NAMALWA (cell line): ENCODE results near the gene TMEM123.

ENCODE experiments used
- DNase-seq: peaks from one replicate; pipeline ENCODE4 v3.0.0-alpha.2; 2015; ENCODE audit warnings: low spot score

TMEM123 gene

DNA sequence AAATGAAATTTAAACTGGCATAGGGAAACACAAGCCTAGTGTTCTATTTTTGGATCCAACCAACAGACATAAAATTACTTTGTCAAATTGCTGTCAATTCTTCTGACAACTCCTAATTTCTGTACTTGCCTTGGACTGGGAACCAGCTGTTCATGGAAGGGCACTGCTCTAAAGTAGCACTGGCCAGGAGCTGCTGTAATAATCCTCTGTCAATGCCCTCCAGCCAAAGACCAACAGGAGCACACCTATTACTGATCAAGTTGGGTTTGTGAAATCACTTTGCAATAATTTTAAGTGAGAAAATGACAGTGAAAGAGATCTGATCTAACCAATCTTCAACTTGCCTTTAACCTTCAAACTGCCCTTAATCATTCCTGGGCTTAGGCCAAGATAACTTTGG, 18.9 kb upstream of the TMEM123 start:
- no peak for DNase-seq

DNA sequence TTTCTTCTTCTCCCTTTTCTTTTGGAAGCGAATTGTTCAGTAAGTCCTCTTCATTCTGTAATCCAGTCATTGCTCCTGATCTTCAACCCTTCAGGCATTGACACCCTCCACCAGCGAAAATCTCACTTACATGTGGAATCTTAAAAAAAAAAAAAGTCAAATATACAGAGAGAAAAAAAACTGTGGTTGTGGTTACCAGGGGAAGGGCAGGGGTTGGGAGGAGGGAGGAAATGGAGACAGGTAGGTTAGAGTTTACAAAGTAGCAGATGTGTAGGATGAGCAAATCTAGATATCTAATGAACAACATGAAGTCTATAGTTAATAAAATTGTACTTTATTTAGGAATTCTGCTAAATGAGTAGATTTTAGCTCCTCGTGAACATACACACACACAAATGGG, 17.7 kb upstream of the TMEM123 start:
- no peak for DNase-seq

DNA sequence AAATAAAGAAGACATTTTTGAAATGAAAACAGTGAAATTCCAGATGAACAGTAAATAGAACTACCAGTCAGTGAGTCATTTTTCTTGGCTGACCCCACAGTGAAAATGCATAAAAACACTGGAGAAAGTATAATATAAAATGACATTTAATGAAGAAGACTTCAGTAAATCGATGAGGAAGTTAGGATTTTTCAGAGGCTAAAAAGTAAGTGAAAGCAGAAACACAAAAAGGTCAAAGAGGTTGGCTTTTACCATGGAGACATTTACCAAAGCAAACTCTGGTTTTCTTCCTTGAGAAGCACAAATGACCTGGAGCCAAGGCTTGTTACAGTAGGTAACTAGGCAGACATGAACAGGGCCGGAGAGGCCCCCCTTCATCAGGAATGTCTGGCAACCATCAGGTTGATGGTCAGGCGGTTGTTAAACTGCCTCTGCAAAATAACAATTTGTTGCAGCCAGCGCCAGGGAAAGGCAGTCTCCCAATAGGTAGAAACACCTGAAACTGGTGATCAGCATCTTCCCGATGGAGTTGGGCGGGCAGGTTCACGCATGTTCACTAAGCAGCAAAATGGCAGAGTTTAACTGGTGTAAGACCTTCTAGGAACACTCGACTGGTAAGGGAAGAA, 16.7 kb upstream of the TMEM123 start:
- DNase-seq: no peak

DNA sequence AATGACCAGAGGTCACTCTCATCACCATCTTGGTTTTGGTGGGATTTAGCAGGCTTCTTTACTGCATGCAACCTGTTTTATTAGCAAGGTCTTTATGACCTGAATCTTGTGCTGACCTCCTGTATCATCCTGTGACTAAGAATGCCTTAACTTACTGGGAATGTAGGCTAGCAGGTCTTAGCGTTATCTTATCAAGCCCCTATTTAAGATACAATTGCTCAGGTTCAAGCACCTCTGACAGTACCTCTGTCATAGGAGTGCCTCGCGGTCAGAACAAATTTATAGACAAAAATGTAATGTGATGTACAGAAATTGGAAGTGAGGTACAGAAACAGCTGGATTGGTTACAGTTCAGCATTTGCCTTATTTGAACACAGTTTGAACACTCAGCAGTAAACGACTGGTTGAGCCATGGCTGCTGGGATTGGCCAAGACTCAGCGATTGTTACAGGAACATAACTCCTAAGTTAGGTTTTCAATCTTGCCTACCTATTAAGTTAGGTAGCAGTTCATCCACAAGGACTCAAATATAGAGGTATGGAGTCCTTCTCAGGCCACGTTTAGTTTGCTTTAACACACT, 16.1 kb upstream of the TMEM123 start:
- DNase-seq: no peak

DNA sequence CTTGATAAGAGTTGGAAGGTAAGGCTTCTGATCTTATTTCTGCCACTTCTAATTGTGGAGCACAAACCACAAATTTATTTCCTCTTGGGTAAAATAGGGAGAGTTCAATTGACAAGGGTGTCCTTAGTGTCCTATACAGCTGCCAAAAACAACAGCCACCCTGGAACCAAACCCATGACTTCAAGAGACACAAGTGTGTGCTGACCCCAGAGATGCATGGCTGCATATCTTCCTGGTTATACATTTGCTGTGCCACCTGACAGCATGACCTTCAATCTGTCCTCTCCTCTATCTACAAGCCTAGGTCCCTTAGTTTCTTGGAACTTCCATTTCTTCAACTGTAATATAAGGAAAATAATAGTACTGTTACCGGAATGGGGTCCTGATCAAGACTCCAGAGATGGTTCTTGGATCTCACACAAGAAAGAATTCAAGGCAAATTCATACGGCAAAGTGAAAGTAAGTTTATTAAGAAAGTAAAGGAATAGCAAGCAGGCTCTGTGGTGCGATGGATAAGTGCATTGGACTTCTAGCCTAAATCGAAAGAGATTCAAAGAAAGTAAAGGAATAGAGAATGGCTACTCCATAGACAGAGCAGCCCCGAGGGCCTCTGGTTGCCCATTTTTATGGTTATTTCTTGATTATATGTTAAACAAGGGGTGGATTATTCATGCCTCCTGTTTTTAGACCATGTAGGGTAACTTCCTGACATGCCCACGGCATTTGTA, 15.5 kb upstream of the TMEM123 start:
- no peak for DNase-seq

DNA sequence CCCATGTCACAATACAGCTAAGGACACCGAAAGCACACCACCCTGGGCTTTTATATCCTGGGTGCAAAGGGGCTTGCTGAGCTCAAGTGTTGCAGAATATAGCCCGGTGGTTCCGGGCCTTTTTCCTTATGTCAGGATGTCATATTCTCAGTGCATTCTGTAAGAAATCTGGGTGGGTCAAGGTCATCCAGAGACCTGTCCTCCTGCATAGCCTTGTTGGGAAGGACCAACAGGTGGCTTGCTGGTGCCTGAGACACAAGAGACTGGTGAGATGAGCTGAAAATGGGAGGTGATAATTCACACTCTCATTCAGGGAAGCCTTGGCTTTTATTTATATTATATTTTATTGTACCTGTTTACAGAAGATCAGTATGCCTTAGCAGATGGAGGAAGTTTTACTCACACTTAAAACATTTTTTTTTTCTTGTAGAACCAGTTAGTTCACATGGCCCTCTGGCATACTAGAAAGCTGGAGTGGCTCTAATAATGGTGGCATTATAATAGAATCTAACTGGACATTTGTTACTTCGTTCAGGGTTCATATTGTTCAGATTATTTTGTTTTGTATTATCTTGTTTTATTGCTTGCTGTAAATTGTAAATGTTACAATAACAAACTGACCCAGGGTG, 14.6 kb upstream of the TMEM123 start:
- DNase-seq: no peak

DNA sequence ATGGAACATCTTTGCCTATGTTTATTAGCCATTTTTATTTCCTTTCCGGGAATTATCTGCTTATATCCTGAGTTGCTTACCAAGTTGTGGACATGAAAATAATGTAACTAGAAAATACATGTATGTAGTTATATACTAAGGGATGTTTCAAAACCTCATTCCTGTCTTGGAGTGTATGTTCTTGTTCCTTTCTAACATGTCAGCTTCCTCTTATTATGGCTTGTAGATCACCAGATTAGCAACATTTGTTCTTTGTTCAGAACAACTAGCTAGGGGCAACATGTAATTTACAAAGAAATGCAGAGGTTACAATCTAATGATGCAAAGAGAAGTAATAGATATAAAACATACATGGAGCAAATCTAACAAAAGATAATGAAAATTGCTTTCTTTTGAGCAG, 13.1 kb upstream of the TMEM123 start:
- no peak for DNase-seq

DNA sequence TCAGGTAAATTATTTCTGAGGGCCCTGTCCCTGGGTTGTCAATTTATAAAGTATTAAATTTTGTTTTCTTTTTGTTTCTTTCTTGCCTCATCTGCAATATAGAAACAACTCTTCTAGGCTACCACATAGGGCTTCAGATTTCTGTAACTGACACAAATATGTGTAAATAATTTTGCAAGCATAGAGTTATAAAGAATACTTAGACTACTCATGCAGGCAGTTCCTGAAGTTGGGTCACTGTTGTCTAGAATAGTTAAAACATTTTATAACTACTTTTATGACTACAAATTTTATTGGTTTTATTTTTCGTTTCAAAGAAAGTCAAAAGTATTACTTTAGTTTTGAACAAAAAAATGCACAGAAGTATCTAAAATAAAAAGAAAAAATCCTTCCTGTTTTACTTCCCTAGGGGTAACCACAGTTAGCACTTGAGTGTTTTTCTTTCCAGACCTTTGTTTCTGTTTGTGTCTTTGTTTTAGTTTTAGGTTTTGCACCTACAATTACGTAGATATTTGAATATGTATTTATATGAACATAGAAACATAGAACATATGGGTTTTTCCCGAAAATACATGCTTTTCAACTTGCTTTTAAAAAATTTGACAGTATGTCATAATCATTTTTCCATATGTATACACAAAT, 12.4 kb upstream of the TMEM123 start:
- no peak for DNase-seq

DNA sequence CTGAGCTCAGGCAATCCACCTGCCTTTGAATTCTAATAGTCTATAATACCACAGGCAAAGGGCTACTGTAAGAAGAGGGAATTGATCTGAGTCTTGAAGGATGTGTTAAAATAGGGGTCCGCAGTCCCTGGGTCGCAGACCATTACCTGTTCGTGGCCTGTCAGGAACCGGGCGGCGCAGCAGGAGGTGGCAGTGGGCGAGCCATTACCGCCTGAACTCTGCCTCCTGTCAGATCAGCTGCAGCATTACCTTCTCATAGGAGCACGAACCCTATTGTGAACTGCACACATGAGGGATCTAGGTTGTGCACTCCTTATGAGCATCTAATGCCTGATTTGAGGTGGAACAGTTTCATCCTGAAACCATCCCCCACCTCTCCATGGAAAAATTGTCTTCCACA, 11.5 kb upstream of the TMEM123 start:
- DNase-seq: no peak

DNA sequence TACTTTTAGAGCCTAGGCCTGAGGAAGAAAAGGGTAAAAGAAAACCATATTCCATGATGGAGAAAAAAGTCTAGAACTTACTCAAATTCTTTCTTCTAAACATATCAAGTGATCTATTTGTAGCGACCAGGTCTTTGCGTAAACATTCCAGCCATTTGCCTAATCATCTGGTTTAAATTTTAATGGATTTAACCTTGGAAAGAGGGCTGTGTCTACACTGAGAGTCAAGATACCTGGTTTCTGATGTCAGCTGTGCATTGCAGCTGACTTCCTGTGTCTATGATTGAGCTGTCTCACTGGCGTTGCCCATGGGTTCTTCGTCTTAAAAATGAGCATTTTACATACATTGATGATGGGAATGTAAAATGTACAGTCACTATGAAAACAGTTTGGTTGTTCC, 10.0 kb upstream of the TMEM123 start:
- no peak for DNase-seq

DNA sequence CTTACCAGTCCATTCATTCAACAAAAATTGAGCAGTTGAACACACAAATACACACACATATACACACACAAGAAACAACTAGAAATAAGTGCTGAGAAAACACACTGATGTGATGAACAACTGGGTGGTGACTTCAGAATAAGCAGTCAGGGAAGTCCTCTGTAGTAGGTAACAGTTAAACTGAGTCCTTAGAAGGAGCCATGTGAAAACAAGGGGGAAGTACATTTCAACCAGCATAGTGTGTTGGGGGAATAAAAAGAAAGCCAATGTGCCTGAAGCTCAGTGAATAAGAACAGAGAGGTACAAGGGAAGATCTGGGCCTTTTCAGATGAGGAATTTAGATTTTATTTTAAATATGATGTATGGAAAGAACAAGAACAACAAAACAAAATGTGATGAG, 6.8 kb upstream of the TMEM123 start:
- DNase-seq: no peak

DNA sequence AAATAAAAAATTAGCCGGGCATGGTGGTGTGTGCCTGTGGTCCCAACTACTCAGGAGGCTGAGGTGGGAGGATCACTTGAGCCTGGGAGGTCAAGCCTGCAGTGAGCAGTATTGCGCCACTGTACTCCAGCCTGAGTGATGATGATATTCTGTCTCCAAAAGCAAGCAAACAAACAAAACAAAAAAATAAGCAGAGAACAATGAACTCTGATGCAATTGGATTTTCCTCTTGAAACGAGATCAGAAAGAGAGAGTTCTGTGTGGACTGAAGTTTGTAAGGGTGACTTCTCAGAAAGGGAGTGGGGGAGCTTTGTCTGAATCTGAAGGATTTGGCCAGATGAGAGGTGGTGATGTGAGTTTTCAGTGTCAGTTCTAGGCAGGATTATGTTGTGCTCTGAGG, 6.0 kb upstream of the TMEM123 start:
- no peak for DNase-seq

DNA sequence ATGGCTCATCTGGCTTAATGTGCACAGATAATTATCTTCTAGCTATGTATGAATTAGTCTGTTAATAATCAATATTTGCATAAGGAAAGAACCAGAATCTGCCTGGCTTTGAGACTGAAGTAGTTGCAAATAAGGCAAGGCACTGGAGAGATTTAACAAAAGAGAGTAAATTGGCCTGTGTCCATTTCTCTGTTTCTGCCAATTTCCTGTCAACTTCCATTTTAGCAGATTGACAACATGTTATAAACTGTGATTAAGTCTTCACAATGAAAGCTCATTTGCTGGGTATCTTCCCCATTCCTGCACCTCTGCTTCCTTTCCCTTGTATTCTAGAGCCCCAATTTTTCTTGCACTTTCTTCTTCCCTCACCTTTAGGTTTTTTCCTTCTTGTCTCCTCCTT, 5.3 kb upstream of the TMEM123 start:
- no peak for DNase-seq

DNA sequence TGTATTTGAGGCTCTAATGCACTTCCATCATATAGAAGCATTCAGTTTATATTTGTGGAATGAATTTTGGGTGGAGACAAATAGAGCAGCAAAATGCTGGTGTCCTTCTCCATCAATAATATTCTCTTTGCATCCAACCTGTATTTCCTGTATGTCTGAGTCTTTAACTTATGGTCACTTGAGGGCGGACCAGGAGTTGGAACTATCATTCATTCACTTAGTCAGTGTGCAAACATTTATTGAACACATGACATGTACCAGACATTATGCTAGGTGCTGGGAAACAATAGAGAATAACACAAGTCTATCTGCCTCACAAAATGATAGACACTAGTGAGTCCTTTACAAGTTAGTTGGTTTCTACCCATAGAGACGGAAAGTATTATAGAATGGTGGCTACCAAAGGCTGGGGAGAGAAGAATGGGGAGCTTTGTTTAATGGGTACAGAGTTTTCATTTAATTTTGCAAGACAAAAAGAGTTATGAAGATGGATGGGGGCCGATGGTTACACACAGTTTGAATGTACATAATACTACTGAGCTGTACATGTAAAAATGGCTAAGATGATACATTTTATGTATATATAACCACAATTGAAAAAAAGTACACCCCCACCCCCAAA, 4.6 kb upstream of the TMEM123 start:
- DNase-seq: no peak

DNA sequence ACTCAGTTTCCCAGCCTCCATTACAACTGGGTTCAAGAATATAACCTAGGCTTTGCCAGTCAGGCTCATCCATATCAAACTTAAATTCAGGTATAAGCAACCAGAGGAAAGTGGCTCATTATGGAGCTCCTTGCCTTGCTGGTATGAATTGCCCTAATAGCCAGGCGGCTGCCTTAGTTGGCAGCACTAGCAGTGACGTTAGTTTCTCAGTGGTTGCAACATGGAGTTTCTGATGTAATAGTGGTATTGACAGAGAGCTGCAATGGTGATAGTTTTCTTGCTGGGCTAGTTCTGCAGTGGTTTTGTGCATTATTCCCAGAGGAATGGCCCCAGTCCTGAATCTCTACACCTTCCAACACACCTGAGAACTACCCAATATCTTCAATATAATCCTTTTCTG, 3.8 kb upstream of the TMEM123 start:
- no peak for DNase-seq

DNA sequence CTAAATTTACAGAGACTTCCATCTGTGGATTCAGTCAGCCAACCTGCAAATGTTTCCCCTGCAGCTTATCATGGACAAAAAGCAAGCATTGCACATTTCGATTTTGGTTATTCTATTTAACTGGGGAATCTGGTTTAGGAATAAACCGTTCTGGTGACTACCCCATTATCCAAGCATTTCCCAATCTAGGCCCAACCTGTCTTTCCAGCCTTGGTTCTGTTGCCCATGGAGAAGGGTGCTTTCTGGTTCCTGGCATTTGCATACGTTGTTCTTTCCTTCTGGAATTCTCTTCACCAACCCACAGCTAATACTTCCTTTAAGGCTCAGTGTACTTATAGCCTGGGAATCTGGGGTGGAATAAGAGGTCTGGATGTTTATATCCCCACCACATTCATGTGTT, 1.4 kb upstream of the TMEM123 start:
- DNase-seq: no peak

DNA sequence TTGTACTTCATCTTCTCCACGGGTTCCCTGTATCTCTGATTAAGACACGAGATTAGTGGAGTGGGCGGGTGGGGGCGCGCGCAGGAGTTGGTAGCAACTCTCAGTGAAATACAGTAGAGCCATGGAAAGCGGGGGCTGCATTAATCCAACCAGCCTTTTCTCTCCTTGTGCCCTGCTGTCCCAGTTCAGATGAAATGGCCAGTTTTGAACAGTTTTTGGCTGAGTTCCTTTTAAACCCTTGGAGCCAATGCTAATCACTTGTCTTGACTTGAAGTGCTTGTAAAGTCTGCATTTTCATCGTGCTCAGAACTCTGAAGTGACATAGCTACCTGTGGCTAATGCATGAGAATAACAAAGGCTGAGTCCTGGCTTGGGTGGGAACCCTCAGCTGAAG, 734 bp upstream of the TMEM123 start:
- DNase-seq: peak; percentile 58

DNA sequence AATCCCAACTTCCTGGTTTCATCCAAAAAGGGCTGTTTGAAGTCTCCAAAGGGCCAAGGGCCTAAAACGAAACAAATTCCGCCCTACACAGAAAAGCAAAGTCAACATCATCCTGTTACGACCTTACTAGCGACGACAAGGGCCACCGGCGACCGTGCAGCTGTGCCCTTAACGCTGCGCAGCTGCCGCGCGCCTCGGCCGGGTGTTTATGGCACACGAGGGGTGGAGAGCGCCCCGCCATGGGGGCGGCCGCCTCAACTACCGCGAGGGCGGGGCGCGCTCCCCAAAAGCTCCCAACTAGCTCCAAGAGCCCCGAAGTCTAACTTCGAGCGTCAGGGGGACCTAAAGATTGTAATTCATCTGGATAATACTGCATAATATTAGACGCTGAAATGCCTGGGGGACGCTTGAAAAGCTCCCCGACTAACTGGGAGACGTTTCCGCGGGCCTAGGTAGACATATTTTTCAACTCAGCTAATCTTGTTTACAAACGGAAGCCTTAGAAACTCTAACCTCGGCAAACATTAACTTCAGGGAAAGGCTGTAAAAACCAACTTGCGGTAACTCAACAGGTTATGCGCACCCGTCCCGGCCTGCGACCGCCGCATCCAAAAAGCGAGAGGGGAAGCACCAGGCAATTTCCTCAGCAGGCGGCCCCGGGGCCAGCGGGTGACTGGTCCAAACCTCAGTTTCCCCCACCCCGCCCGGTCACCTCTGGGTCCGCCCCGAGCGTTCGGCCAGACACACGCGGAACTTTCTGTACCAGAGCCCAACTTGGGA, 694 bp downstream of the TMEM123 start:
- DNase-seq: peak; percentile 93

DNA sequence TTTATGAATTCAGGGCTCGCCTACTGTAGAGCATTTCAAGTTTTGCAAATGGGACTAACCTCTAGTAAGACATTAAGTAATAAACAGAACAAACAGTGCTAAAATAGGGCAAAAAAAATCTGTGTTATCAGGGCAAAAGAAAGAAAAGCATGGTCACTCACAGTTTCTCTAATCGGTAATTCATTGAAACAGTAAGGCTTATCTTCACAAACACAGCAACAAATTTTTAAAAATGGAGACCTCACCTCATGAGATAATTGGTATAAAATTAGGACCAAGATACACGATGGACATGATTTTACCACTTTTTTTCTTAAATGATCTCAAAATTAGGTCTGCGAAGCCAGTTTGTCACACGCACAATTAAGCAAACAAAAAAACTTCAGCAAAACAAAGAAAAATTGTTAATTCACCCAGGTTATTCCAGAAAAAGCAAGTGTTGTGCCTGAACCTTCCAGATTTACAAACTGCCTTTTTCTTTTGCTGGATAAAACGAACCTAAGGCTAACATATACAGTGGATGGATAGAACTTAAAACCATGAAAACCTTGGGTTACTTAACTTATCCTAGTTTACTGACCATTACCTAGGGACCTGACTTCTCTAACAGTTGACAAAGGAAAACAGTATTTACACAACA, 1.4 kb downstream of the TMEM123 start:
- DNase-seq: no peak

DNA sequence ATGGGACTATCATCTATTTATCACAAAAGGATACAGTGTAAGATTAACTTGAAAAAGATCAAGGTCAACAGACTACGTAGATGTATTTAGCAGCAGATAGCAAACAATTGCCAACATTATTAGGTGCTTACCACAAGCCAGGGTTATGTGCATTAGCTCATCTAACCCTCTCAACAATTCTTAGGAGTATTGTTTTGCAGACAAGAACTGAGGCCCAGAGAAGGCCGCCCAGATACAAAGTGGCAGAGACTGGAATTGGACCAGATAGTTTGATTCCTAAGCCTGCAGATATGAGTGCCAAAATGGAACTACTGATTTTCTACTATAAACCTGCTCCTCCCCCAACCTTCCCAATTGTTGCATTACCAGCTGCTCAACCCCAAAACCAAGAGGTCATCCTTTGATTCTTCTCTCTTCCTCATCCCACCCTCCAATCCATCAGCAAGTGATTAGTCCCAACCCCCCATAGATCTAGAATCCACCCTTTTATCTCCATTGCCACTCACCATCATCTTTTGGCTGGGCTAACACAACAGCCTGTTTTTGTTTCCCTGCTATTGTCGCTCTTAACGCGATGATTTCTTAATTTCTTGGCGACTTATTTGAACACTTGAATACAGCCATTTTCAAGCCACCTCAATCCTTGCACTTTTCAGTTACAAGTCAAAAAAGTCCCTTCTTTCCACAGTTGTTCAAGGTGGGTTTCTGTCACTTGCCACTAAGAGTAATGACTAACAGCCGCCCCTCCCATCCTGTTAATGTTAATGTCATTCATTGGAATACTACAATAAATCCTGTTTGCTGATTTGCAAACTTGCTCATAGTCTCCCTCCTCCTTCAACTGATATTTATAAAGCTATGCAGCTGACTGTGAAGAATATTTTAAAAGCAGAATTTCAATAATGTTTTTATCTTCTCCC, 2.7 kb downstream of the TMEM123 start:
- DNase-seq: no peak
